Natural killer cell treated with Interleukin-12 subunit alpha and Interleukin-12 subunit beta and Interleukin-15 and Interleukin-18, amount 100 ng/mL, for 72 hours (primary cell): ENCODE results near the gene WDFY4. TPM values are rescaled to one million over a fixed set of nuclear protein-coding genes. Genes with fewer than 3 reads are reported as not detected.

Experiments
- ATAC-seq, 2 donors: fragments of 150-1000 bp; cut with Tn5 transposase in 1 of 2; sonication (Bioruptor Pico), chemical (Tn5 transposase) in 1 of 2; 2 replicates each; pipeline ENCODE4 v1.10.0; 2021
- DNase-seq: peaks from one replicate; pipeline ENCODE4 v3.0.0; 2022; ENCODE audit warnings: low spot score
- H3K27ac Mint-ChIP-seq, 2 donors: 1 replicate in 1 of 2; 2 replicates in 1 of 2; pipeline ENCODE4 v1.8.0; 2022; ENCODE audit warnings: mixed read lengths in 2 of 2, mild to moderate bottlenecking in 1 of 2, moderate library complexity in 1 of 2
- H3K27me3 Mint-ChIP-seq, 2 donors: 1 replicate in 1 of 2; 2 replicates in 1 of 2; pipeline ENCODE4 v1.8.0; 2022; ENCODE audit warnings: mixed read lengths in 2 of 2
- H3K36me3 Mint-ChIP-seq: one replicate; pipeline ENCODE4 v1.8.0; 2022; ENCODE audit warnings: mixed read lengths
- H3K4me1 Mint-ChIP-seq, 2 donors: 1 replicate in 1 of 2; 2 replicates in 1 of 2; pipeline ENCODE4 v1.8.0; 2022; ENCODE audit warnings: low read depth in 2 of 2, mixed read lengths in 2 of 2, mild to moderate bottlenecking in 1 of 2
- H3K4me3 Mint-ChIP-seq: one replicate; pipeline ENCODE4 v1.8.0; 2022; ENCODE audit warnings: mixed read lengths
- H3K9me3 Mint-ChIP-seq: 2 replicates; pipeline ENCODE4 v1.8.0; 2022; ENCODE audit warnings: mixed read lengths
- total RNA-seq, 2 donors: library from RNA; stranded (reverse); gene quantifications; one replicate each; pipeline ENCODE4 v1.2.3, GENCODE V29; 2022

WDFY4 gene
- total RNA-seq, 2 donors from 2014 or later: 2.0 TPM; not detected in 1

DNA sequence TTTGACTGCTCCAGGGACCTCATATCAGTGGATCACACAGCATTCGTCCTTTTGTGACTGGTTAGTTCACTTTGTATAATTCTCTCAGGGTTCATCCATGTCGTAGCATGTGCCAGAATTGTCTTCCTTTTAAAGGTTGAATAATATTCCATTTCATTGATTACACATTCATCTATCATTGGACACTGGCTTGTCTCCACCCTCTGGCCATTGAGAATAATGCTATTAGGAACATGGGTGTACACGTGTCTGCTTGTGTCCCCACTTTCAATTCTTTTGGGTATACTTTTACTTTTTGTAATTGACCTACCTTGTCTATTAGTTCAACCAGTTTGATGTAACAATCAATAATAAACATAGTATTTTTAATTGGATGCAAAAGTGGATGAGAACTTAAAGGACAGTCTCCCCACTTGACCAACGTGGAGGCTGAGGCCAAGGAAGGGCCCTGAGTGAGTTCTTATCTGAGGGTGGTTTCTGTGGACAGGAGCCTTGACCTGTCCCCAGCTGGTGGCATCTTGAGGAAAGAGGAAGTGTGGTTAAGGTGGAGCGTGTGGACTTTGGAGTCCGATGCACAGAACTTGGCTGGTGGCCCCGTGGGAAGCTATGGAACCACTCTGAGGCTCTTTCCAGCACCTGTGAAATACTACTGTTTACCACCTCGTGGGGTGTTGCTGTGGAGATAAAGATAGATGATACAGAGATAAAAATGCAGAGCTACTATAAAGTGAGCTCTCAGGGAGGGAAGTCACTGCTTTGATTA is 16.6 kb downstream of the WDFY4 start:
- DNase-seq: no peak
- no peaks in the 10 kb centered on the region for H3K36me3 Mint-ChIP-seq
- no peak overlapping the region for H3K4me3 Mint-ChIP-seq
- H3K4me1 Mint-ChIP-seq: no peaks in the 10 kb centered on the region
- peaks cover 12 to 40% of the 10 kb centered on the region in 2 donors for H3K27me3 Mint-ChIP-seq
- ATAC-seq: no peak
- no peaks in the 10 kb centered on the region for H3K9me3 Mint-ChIP-seq
- no peak overlapping the region for H3K27ac Mint-ChIP-seq

DNA sequence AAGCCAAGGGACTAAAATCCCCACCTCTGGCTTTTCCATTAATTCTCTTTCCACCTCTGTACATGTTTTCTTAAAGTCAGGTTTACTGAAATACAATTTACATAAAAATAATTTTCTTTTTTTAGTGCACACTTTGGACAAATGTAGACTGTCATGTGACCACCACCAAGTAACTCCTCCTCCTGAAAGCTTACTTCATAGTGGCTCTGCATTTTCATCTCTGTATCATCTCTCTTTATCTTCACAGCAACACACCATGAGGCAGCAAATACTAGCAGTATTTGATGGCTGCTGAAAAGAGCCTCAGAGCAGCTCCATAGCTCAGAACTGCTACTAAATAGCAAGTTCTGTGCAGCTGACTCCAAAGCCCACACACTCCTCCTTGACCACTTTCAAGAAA is 17.3 kb downstream of the WDFY4 start:
- DNase-seq: no peak
- peaks cover 15 to 46% of the 10 kb centered on the region in 2 donors for H3K27me3 Mint-ChIP-seq
- H3K36me3 Mint-ChIP-seq: no peaks in the 10 kb centered on the region
- no peak overlapping the region for H3K27ac Mint-ChIP-seq
- no peak for ATAC-seq
- no peaks in the 10 kb centered on the region for H3K4me1 Mint-ChIP-seq
- H3K9me3 Mint-ChIP-seq: no peaks in the 10 kb centered on the region
- no peak overlapping the region for H3K4me3 Mint-ChIP-seq

DNA sequence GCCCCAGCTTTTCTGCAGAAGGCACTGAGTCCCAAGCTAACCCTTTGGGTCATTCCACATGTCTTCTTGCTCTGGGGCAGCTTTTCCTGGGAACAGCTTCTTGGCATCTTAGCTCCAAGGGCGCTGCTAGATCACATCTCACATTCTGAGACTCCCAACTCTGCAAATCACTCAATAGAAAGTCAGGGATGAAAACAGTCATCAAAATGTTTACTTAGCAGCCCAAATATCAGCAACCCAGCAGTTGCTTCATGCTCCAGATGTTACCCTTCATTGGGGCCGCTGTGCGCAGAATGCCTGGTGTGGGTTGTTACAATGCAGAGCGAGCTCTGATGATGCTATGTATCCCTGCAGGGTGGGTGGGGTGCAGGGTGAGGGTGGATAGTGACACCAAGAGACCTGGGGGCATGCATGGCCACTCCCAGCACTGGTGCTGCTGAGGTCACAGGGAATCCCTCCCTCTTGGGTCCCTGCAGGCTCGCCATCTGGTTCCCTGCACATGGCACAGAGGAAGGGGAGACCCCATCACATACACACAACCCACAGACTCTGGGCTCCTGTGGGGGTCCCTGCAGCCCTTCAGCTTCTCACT is 19.0 kb downstream of the WDFY4 start:
- no peaks in the 10 kb centered on the region for H3K36me3 Mint-ChIP-seq
- ATAC-seq: no peak

DNA sequence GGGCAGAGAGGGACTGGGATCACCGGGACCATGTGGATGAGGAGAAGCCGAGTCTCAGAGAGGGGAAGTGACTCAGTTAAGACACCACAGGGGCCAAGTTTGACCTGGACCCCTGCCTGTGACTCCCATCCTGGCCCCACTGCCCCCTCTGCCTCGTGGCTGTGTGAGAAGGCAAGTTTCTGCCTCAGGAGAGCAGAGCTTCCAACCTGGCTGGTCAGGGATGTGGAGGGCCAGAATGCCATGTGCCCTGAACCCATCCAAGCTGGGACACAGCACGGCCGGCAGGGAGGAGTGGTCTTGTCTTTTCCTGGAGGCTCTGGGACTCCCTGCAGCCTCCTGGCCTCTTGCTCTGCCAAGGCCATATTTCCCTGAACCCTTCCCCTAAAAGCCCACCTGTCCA is 19.5 kb downstream of the WDFY4 start:
- no peak overlapping the region for H3K27ac Mint-ChIP-seq
- no peaks in the 10 kb centered on the region for H3K4me1 Mint-ChIP-seq
- DNase-seq (no peak), ATAC-seq (no peak)
- no peaks in the 10 kb centered on the region for H3K9me3 Mint-ChIP-seq
- H3K36me3 Mint-ChIP-seq: no peaks in the 10 kb centered on the region
- H3K27me3 Mint-ChIP-seq: peaks cover 20 to 41% of the 10 kb centered on the region in 2 donors
- no peak overlapping the region for H3K4me3 Mint-ChIP-seq

More for the DNA sequence above, 19.0 kb downstream of the WDFY4 start:
- Mint-ChIP-seq H3K4me3 (no peak overlapping the region), H3K27ac (no peak overlapping the region), H3K27me3 (peaks cover 20 to 42% of the 10 kb centered on the region in 2 donors), H3K4me1 (no peaks in the 10 kb centered on the region), H3K9me3 (no peaks in the 10 kb centered on the region)
- no peak for DNase-seq

DNA sequence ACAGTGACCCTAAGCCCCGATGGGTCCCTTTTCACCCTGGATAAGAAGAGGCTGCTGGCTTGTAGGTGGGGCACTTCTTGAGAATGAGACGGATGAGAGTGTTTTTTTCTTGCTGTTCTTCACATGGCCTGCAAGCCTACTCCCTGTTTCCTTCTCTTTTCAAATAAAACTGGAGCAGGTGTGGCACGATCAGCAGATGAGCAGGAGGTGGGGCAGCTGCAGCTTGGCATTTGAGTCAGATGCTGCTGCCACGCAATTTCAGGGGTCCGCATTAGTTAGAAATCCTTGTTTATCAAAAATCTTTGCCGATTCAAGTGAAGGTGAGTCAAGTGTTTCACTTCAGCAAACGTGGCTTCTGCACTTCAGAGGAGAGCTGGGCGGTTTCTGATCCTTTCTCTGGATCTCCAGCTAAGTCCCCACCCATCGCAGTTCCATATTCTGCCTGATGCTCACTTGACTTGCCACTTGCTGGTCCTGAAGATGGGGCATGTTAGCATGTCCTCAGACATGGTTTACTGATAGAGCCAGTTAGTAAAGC is 20.8 kb downstream of the WDFY4 start:
- Mint-ChIP-seq H3K4me3 (no peak overlapping the region), H3K27me3 (peaks cover 20 to 38% of the 10 kb centered on the region in 2 donors), H3K9me3 (no peaks in the 10 kb centered on the region), H3K4me1 (no peaks in the 10 kb centered on the region), H3K36me3 (no peaks in the 10 kb centered on the region), H3K27ac (no peak overlapping the region)
- no peak for DNase-seq
- no peak for ATAC-seq

DNA sequence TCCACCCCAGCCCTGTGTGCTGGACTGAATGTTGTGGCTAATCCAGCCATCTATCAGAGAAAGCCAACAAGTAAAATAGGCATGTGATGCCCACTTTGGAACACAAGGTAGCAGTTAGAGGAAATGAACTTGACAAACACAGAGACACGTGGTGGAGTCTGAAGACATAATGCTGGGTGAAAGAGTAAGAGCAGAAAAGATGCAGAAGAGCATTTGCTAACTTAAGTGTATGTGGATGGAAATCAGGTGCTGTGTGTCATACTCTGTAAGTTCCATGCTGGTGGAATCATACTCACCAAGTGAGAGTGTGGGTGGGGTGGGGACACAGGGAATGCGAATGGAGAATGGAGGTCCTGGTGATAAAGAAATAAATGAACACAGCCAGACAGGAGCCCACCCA is 22.8 kb downstream of the WDFY4 start:
- Mint-ChIP-seq H3K36me3 (no peaks in the 10 kb centered on the region), H3K4me1 (no peaks in the 10 kb centered on the region), H3K27ac (no peak overlapping the region), H3K4me3 (no peak overlapping the region), H3K9me3 (no peaks in the 10 kb centered on the region), H3K27me3 (peaks cover 16 to 23% of the 10 kb centered on the region in 2 donors)
- DNase-seq (no peak), ATAC-seq (no peak)

DNA sequence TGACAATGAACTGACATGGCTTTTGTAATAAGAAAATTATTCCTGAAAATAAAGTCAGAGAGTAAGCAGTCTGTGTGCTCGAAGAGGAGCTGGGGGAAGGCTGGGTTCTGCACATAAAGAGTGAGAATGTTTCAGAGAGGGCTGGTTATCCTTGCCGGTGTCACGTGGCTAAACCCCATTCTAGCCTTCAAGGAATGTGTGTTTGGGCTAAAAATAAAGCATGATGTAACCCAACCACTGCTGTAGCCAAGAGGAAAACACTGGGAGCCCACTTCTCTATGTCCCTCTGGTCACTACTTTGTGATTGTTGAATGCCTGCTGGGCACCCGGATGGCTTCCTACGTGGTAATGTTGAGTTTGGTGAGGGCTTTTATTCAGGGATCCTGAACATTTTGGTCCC is 23.5 kb downstream of the WDFY4 start:
- Mint-ChIP-seq H3K9me3 (no peaks in the 10 kb centered on the region), H3K36me3 (no peaks in the 10 kb centered on the region), H3K4me1 (no peaks in the 10 kb centered on the region), H3K27me3 (peaks cover 16 to 24% of the 10 kb centered on the region in 2 donors), H3K27ac (no peak overlapping the region), H3K4me3 (no peak overlapping the region)
- no peak for ATAC-seq
- no peak for DNase-seq

DNA sequence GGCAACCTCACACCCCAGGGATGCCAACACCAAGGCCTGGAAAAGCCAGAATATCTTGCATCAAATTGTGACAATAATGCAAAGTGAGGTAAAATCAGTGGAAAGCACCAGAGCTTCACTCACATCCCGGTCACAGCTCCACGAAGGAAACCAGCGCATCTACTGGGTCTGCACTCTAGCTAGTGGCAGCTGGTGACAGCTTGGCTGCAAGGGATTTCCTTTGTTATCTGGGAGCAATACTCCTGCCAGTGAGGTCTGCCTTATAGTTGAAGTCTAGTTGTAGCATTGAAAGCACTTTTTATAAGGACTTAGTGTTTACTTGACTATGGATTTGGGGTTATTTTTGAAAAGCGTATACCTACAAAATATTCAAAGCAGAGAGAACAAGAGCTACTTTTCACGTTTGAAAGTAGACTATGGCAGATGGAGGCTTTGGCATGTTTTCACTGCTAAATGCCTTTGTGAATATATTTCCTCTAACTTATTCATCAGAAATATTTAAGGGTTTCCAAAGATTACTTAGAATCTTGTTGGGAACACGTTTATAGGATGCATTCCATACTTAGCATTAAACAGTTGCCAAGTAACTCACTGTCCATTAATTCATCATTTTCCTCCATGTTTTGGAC is 26.1 kb downstream of the WDFY4 start:
- DNase-seq (no peak), ATAC-seq (no peak)
- Mint-ChIP-seq H3K9me3 (no peaks in the 10 kb centered on the region), H3K4me3 (no peak overlapping the region), H3K27me3 (peaks cover 20 to 26% of the 10 kb centered on the region in 2 donors), H3K27ac (no peak overlapping the region), H3K4me1 (no peaks in the 10 kb centered on the region), H3K36me3 (no peaks in the 10 kb centered on the region)

DNA sequence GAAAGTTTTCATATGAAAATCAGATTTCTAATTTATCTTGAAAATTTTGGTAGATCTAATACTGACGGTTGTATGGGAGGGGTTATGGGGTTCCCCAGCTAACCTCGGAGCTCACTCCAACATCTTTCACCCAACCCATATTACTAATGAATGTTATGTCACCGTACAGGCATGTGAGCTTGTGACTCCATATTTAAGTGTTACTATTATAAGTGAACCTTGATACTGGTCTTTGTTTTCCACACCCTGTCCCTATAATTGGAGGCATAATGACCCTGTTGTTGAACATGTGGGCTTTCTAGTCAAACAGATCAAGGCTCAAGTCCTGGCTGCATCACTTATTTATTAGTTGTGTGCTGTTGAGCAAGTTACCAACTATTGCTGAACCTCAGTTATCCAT is 27.2 kb downstream of the WDFY4 start:
- Mint-ChIP-seq H3K27me3 (peaks cover 14 to 15% of the 10 kb centered on the region in 2 donors), H3K9me3 (no peaks in the 10 kb centered on the region), H3K27ac (no peak overlapping the region), H3K36me3 (no peaks in the 10 kb centered on the region), H3K4me1 (no peaks in the 10 kb centered on the region), H3K4me3 (no peak overlapping the region)
- ATAC-seq (no peak), DNase-seq (no peak)

DNA sequence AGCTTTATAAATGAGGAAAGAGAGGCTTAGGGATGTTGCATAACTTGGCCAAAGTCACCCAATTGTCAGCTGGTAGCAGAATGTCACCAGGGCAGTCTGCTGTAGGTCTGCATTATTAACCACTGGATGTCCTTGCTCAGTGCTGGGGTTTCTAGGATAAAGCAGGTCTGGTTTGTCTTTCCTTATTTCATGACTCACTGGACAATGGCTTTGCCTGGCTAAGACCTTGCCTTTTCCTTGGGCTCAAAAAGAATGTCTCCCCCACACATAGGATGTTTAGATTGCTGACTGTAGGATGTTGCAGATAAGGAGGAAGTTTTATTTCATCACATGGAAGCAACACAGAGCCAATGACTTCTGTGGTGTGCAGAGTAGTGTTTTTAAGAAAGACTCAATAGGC is 29.4 kb downstream of the WDFY4 start:
- Mint-ChIP-seq H3K27me3 (peaks cover 7 to 8% of the 10 kb centered on the region in 2 donors), H3K27ac (no peak overlapping the region), H3K4me3 (no peak overlapping the region), H3K36me3 (no peaks in the 10 kb centered on the region), H3K9me3 (no peaks in the 10 kb centered on the region), H3K4me1 (no peaks in the 10 kb centered on the region)
- DNase-seq: no peak
- ATAC-seq: no peak

DNA sequence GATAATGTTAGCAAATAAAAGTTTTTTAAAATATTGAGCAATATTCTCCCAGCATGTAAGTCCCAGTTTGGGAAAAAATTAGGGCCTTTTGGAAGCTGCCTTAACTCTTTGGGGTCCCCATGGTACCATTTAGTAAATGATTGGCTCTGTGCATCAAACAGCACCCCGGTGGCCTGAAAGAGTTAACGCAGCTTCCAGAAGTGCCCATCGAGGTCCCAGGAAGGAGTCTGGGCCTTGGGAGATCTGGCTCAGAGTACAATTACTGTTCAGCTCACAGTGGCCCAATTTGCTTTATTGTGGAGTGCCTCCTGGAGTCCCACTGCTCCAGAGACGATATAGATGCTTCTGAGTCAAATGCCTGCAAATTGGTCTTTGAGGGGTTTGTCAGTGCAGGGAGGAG is 31.7 kb downstream of the WDFY4 start:
- peaks cover 7 to 13% of the 10 kb centered on the region in 2 donors for H3K27me3 Mint-ChIP-seq
- H3K36me3 Mint-ChIP-seq: no peaks in the 10 kb centered on the region
- ATAC-seq: no peak
- no peak overlapping the region for H3K27ac Mint-ChIP-seq
- H3K4me3 Mint-ChIP-seq: no peak overlapping the region
- no peaks in the 10 kb centered on the region for H3K9me3 Mint-ChIP-seq
- H3K4me1 Mint-ChIP-seq: no peaks in the 10 kb centered on the region
- no peak for DNase-seq

DNA sequence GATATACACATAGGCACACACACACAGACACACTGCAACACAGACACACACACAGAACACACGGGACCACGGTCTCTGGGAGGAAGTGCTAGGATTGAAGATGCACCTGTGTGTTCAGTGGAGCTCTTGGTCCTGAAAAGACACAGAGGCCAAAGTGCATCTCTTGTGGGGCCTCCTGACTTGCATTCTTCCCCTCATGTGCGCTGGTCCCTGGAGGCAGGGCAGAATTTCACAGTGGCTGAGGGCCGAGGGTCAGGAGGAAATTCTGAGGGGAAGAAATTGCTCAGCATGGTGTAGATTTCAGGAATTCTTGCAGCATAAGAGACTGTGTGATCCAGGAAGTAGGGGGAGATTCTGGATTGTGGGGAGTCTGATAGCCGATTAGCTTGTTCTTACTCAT is 35.9 kb downstream of the WDFY4 start:
- Mint-ChIP-seq H3K4me1 (no peaks in the 10 kb centered on the region), H3K4me3 (no peak overlapping the region), H3K27ac (no peak overlapping the region), H3K9me3 (no peaks in the 10 kb centered on the region), H3K36me3 (no peaks in the 10 kb centered on the region), H3K27me3 (peaks cover 0 to 6% of the 10 kb centered on the region in 2 donors)
- ATAC-seq (no peak), DNase-seq (no peak)

DNA sequence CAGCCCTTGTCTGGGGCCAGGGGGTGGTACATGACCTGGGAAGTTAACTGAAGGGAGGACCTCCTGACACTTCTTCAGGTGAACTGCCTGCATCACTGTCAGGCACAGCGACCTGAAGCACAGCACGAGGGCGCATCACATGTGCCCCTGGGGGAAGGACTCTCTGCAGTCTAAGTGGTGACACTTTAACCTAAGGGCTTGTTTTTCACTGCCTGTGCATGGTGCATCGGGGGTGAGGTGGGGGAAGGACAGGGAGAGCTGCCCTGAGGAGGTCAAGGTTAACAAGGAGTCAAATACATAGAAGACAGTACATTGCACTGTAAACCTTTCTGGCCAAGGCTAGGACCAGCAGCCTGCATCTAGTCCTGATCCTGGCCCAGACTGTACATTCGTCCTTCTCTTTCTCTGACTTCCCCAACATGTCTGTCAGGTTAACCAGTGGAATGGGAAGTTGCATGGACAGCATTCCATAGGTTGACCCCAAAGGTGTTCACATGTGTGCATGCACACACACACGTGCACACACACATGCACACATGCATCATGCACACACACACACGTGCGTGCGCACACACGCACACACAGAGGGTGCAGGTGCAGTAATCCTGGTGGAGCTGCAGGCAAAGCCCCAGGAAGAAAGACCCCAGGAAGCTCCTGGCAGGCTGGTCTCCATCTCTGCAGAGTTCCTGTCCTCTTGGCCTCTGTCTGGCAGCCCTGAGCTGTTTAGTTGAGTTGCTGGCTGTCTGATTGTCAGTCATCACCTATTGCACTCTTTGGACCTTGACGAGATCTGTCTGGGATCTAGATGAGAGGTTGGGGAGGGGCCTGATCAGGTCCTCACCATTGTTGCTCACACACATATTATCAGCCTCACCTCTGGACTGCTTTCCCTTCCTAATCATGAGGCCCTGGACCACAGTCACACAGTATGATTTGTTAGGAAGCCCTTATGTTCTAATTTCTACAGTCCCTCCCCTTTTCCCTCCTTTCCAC is 37.8 kb downstream of the WDFY4 start:
- no peaks in the 10 kb centered on the region for H3K9me3 Mint-ChIP-seq
- peak in 1 of 2 donors; percentile 15 for ATAC-seq
- H3K36me3 Mint-ChIP-seq: no peaks in the 10 kb centered on the region

More for the DNA sequence above, 37.8 kb downstream of the WDFY4 start:
- Mint-ChIP-seq H3K4me3 (no peak overlapping the region), H3K27me3 (peaks cover 0 to 6% of the 10 kb centered on the region in 2 donors), H3K4me1 (no peaks in the 10 kb centered on the region), H3K27ac (no peak overlapping the region)
- no peak for DNase-seq
